Endothelial cell of umbilical vein (primary cell): ENCODE measurements around the gene CALD1. TPM values are rescaled to one million over a fixed set of nuclear protein-coding genes. Genes with fewer than 3 reads are reported as not detected.

Experiments used
- BruUV-seq: library from RNA; stranded (reverse); fragments of 400-500 nt; replicated peaks from 2 replicates; lab custom pipeline; 2021; lab: Mats Ljungman, UMichigan
- CTCF ChIA-PET: fragments of 300-600, 350-600 bp; sonication (Branson Sonifier 250); formaldehyde crosslinking; loops from one replicate; lab custom pipeline; 2021; ENCODE audit warnings: antibody characterized with exemption, inconsistent platforms; lab: Charles Lee
- POLR2A ChIA-PET: fragments of 300-600, 350-600 bp; sonication (Branson Sonifier 250); formaldehyde crosslinking; loops from one replicate; lab custom pipeline; 2021; ENCODE audit warnings: antibody characterized with exemption, inconsistent platforms; lab: Charles Lee
- DNase-seq: peaks from one replicate; pipeline ENCODE4 v3.0.0-alpha.2; 2011; ENCODE audit warnings: low read depth, low spot score
- FAIRE-seq: peaks from 2 replicates; lab custom pipeline; 2011; peaks lifted over from hg19 to GRCh38; lab: Jason Lieb, UNC
- H2AFZ ChIP-seq: 2 replicates; pipeline ENCODE4 v1.6.0; 2012; ENCODE audit warnings: low read depth, low read length, control low read depth, inconsistent platforms
- H3K27ac ChIP-seq: 2 replicates; pipeline ENCODE4 v1.5.1; 2011; ENCODE audit warnings: low read depth, mild to moderate bottlenecking, control low read depth, low read length, moderate library complexity; ENCODE audit not compliant: insufficient read depth
- H3K27me3 ChIP-seq, 2 experiments: 2 replicates each; pipeline versions ENCODE4 v1.6.0 to v1.6.1; 2011; ENCODE audit warnings: low read length in 2 of 2, mixed read lengths in 1 of 2; ENCODE audit not compliant: control insufficient read depth in 2 of 2, insufficient read depth in 2 of 2
- H3K36me3 ChIP-seq, 2 experiments: 2 replicates in 1 of 2; 3 replicates in 1 of 2; pipeline ENCODE4 v1.5.1; 2011; ENCODE audit warnings: low read length in 2 of 2, mild to moderate bottlenecking in 1 of 2, moderate library complexity in 1 of 2; ENCODE audit not compliant: control insufficient read depth in 2 of 2, insufficient read depth in 2 of 2; ENCODE audit errors: extremely low read depth in 1 of 2
- H3K4me1 ChIP-seq: 3 replicates; pipeline ENCODE4 v1.5.1; 2011; ENCODE audit warnings: mild to moderate bottlenecking, low read length; ENCODE audit not compliant: control insufficient read depth, insufficient read depth; ENCODE audit errors: extremely low read depth
- H3K4me2 ChIP-seq: 2 replicates; pipeline ENCODE4 v1.6.1; 2011; ENCODE audit warnings: low read length, control low read depth, mixed read lengths; ENCODE audit not compliant: insufficient read depth
- H3K4me3 ChIP-seq, 3 experiments: fragments of 200-600 bp in 1 of 3; sonication (generic), shearing (Covaris generic) in 1 of 3; replicated peaks in 1 of 3; 2 replicates each; pipeline ENCODE4 v1.5.1; 2011 to 2016; ENCODE audit warnings: control low read depth in 3 of 3, low read length in 3 of 3, mild to moderate bottlenecking in 2 of 3, inconsistent platforms in 1 of 3, low read depth in 1 of 3, moderate library complexity in 1 of 3; ENCODE audit not compliant: insufficient read depth in 1 of 3
- H3K79me2 ChIP-seq: 2 replicates; pipeline ENCODE4 v1.6.0; 2012; ENCODE audit warnings: low read length, inconsistent platforms; ENCODE audit not compliant: control insufficient read depth, insufficient read depth
- H3K9ac ChIP-seq: replicated peaks from 2 replicates; pipeline ENCODE3; 2011; ENCODE audit warnings: low read length, control low read depth; ENCODE audit not compliant: insufficient read depth; ENCODE audit errors: extremely low read depth
- H3K9me1 ChIP-seq: replicated peaks from 3 replicates; pipeline ENCODE4 v1.6.0; 2011; ENCODE audit warnings: mild to moderate bottlenecking, low read length; ENCODE audit not compliant: control insufficient read depth, insufficient read depth; ENCODE audit errors: extremely low read depth
- H3K9me3 ChIP-seq: replicated peaks from 2 replicates; pipeline ENCODE4 v1.5.1; 2012; ENCODE audit warnings: low read length, inconsistent platforms; ENCODE audit not compliant: control insufficient read depth, insufficient read depth
- H4K20me1 ChIP-seq: replicated peaks from 2 replicates; pipeline ENCODE3; 2011; ENCODE audit warnings: mild to moderate bottlenecking, low read length; ENCODE audit not compliant: control insufficient read depth, insufficient read depth; ENCODE audit errors: extremely low read depth
- EZH2 ChIP-seq: IDR thresholded peaks from 2 replicates; pipeline ENCODE4 v1.6.1; 2012; ENCODE audit warnings: borderline replicate concordance, low read depth, mild to moderate bottlenecking, moderate library complexity, low read length, inconsistent platforms; ENCODE audit not compliant: severe bottlenecking
- FOS ChIP-seq: IDR thresholded peaks from 2 replicates; pipeline ENCODE4 v1.6.1; 2011; ENCODE audit warnings: mild to moderate bottlenecking, low read length, moderate library complexity, borderline replicate concordance; ENCODE audit not compliant: insufficient read depth
- GATA2 ChIP-seq: IDR thresholded peaks from 2 replicates; pipeline ENCODE4 v1.7.0; 2011; ENCODE audit warnings: low read depth, mild to moderate bottlenecking, moderate library complexity, mixed read lengths, low read length; ENCODE audit not compliant: insufficient read length, insufficient read depth
- JUN ChIP-seq: IDR thresholded peaks from 2 replicates; pipeline ENCODE4 v1.6.1; 2011; ENCODE audit warnings: borderline replicate concordance, low read depth; ENCODE audit not compliant: insufficient read length, insufficient read depth
- MAX ChIP-seq: IDR thresholded peaks from 2 replicates; pipeline ENCODE4 v1.6.1; 2011; ENCODE audit not compliant: insufficient read depth, insufficient read length
- MYC ChIP-seq: IDR thresholded peaks from one replicate; pipeline ENCODE4 v1.6.1; 2011; ENCODE audit warnings: mild to moderate bottlenecking, low read depth, low read length
- POLR2A ChIP-seq: IDR thresholded peaks from 2 replicates; pipeline ENCODE4 v1.6.1; 2012; ENCODE audit warnings: low read depth, mild to moderate bottlenecking, control low read depth, low read length
- POLR2AphosphoS5 ChIP-seq: IDR thresholded peaks from 2 replicates; pipeline ENCODE4 v1.6.1; 2012; ENCODE audit warnings: low read depth, mild to moderate bottlenecking, control low read depth, low read length, moderate library complexity; ENCODE audit not compliant: insufficient read depth
- dilution Hi-C: fragments of 300-500 bp; cut with MboI; formaldehyde crosslinking; loops from one replicate; pipeline ENCODE4 v1.15.0; 2019; ENCODE audit warnings: low sequenced_read_pairs; ENCODE audit not compliant: extremely low pct_ligation_motif_present
- intact Hi-C: fragments of 100-400 bp; cut with micrococcal nuclease; formaldehyde crosslinking; loops from one replicate; pipeline ENCODE4 v1.10.0; 2022
- polyA plus RNA-seq, 4 experiments: library from polyadenylated mRNA; depleted of rRNA in 3 of 4; stranded (reverse) in 3 of 4; unstranded in 1 of 4; fragments of >200 nt; gene quantifications; 2 replicates each; pipeline versions ENCODE4 v1.2.1 to v1.2.3, GENCODE V29; 2011 to 2012; ENCODE audit warnings: missing spikeins in 1 of 4
- total RNA-seq: library from RNA; stranded (reverse); gene quantifications from 2 replicates; pipeline ENCODE4 v1.2.3, GENCODE V29; 2021
- TF ChIP-seq, protein P1 (sequence below), 2 donors: IDR thresholded peaks; 1 replicate in 1 of 2; 2 replicates in 1 of 2; pipeline ENCODE4 v1.5.1; 2011; ENCODE audit warnings: low read length in 2 of 2, mild to moderate bottlenecking in 2 of 2, moderate library complexity in 2 of 2, control low read depth in 1 of 2, inconsistent platforms in 1 of 2, low read depth in 1 of 2; ENCODE audit not compliant: insufficient read depth in 1 of 2; ENCODE audit errors: extremely low read depth in 1 of 2

CALD1 gene
- total and polyA plus RNA-seq, 2 donors (not counting 3 experiments of a cell fraction or from before 2014, with no cell fraction given) = 136 to 307 TPM

GRCh38 chr7:134963036-134963435 lies 183.6 kb downstream of the CALD1 start:
- BruUV-seq = no TSS peak
- Histone ChIP-seq H3K36me3 (peaks cover 32 to 38% of the 10 kb centered on the region in 2 experiments), H3K9me3 (no peaks in the 10 kb centered on the region), H3K9ac (no peak overlapping the region), H3K9me1 (no peaks in the 10 kb centered on the region), H3K79me2 (no peaks in the 10 kb centered on the region), H3K27ac (no peak overlapping the region), H3K4me3 (no peak overlapping the region), H4K20me1 (no peaks in the 10 kb centered on the region), H3K4me2 (no peak overlapping the region), H3K4me1 (no peaks in the 10 kb centered on the region), H2AFZ (no peak overlapping the region), H3K27me3 (no peaks in the 10 kb centered on the region)
- intact Hi-C loops (no loop called here), dilution Hi-C loops (no loop called here)
- TF ChIP-seq POLR2A (no peak), JUN (no peak), POLR2AphosphoS5 (no peak), GATA2 (no peak), MAX (no peak), MYC (no peak), EZH2 (no peak), FOS (no peak)
- TF ChIP-seq, protein P1, sequence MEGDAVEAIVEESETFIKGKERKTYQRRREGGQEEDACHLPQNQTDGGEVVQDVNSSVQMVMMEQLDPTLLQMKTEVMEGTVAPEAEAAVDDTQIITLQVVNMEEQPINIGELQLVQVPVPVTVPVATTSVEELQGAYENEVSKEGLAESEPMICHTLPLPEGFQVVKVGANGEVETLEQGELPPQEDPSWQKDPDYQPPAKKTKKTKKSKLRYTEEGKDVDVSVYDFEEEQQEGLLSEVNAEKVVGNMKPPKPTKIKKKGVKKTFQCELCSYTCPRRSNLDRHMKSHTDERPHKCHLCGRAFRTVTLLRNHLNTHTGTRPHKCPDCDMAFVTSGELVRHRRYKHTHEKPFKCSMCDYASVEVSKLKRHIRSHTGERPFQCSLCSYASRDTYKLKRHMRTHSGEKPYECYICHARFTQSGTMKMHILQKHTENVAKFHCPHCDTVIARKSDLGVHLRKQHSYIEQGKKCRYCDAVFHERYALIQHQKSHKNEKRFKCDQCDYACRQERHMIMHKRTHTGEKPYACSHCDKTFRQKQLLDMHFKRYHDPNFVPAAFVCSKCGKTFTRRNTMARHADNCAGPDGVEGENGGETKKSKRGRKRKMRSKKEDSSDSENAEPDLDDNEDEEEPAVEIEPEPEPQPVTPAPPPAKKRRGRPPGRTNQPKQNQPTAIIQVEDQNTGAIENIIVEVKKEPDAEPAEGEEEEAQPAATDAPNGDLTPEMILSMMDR (IDR thresholded peaks at IDR 0.05; ENCODE audit: extremely low read depth in 1 of 2, insufficient read depth in 1 of 2, low read depth in 1 of 2, low read length in 2 of 2) = no peak
- ChIA-PET CTCF (no interaction called here), POLR2A (no interaction called here)
- DNase-seq (no peak), FAIRE-seq (no peak)
